Measurements from ENCODE around the gene ABHD3.
"Not testable (repeated sequence)": the region's sequence is repeated elsewhere in the genome, so short reads cannot be mapped to it uniquely, and the experiment has no call there.

ABHD3 gene

GRCh38 chr18:21735452-21736015 lies 31.0 kb upstream of the ABHD3 start:
- no peak for DNase-seq (ENCODE audit: low read depth in 1 of 2, low spot score in 1 of 2)
- TF ChIP-seq JUND (IDR thresholded peaks at IDR 0.05; ENCODE audit: low read depth) = no peak
- in situ Hi-C loops (cut with HindIII; ENCODE audit: low pct_unique_long_range_greater_than_20kb, low sequenced_read_pairs) = no loop called here

- no peak for DNase-seq (ENCODE audit: low read depth in 1 of 2, low spot score in 1 of 2)
- in situ Hi-C loops (cut with HindIII; ENCODE audit: low pct_unique_long_range_greater_than_20kb, low sequenced_read_pairs) = no loop called here
- no peak for TF ChIP-seq JUND (IDR thresholded peaks at IDR 0.05; ENCODE audit: low read depth)
Measured at GRCh38 chr18:21733011-21733410, 28.4 kb upstream of the ABHD3 start.

GRCh38 chr18:21727702-21728101 lies 23.1 kb upstream of the ABHD3 start:
- no peak for TF ChIP-seq JUND (IDR thresholded peaks at IDR 0.05; ENCODE audit: low read depth)
- in situ Hi-C loops (cut with HindIII; ENCODE audit: low pct_unique_long_range_greater_than_20kb, low sequenced_read_pairs) = no loop called here
- no peak for DNase-seq (ENCODE audit: low read depth in 1 of 2, low spot score in 1 of 2)

GRCh38 chr18:21725201-21725600 lies 20.6 kb upstream of the ABHD3 start:
- no peak for DNase-seq (ENCODE audit: low read depth in 1 of 2, low spot score in 1 of 2)
- no peak for TF ChIP-seq JUND (IDR thresholded peaks at IDR 0.05; ENCODE audit: low read depth)
- in situ Hi-C loops (cut with HindIII; ENCODE audit: low pct_unique_long_range_greater_than_20kb, low sequenced_read_pairs) = no loop called here

GRCh38 chr18:21722687-21723086 lies 18.1 kb upstream of the ABHD3 start:
- in situ Hi-C loops (cut with HindIII; ENCODE audit: low pct_unique_long_range_greater_than_20kb, low sequenced_read_pairs) = no loop called here
- no peak for TF ChIP-seq JUND (IDR thresholded peaks at IDR 0.05; ENCODE audit: low read depth)
- DNase-seq (ENCODE audit: low read depth in 1 of 2, low spot score in 1 of 2) = peak in 1 of 2 experiments; percentile 46

- DNase-seq (ENCODE audit: low read depth in 1 of 2, low spot score in 1 of 2) = no peak
- in situ Hi-C loops (cut with HindIII; ENCODE audit: low pct_unique_long_range_greater_than_20kb, low sequenced_read_pairs) = no loop called here
- no peak for TF ChIP-seq JUND (IDR thresholded peaks at IDR 0.05; ENCODE audit: low read depth)
Measured at GRCh38 chr18:21714474-21714873, 9.9 kb upstream of the ABHD3 start.

- in situ Hi-C loops (cut with HindIII; ENCODE audit: low pct_unique_long_range_greater_than_20kb, low sequenced_read_pairs); DNase-seq (ENCODE audit: low read depth in 1 of 2, low spot score in 1 of 2): not testable (repeated sequence)
Measured at GRCh38 chr18:21707130-21707529, 2.6 kb upstream of the ABHD3 start.

- TF ChIP-seq JUND (IDR thresholded peaks at IDR 0.05; ENCODE audit: low read depth) = no peak
- in situ Hi-C loops (cut with HindIII; ENCODE audit: low pct_unique_long_range_greater_than_20kb, low sequenced_read_pairs) = no loop called here
- DNase-seq (ENCODE audit: low read depth in 1 of 2, low spot score in 1 of 2) = no peak
Measured at GRCh38 chr18:21706386-21706865, 1.9 kb upstream of the ABHD3 start.

GRCh38 chr18:21703241-21703820 lies 1.2 kb downstream of the ABHD3 start:
- in situ Hi-C loops (cut with HindIII; ENCODE audit: low pct_unique_long_range_greater_than_20kb, low sequenced_read_pairs) = no loop called here
- no peak for TF ChIP-seq JUND (IDR thresholded peaks at IDR 0.05; ENCODE audit: low read depth)
- no peak for DNase-seq (ENCODE audit: low read depth in 1 of 2, low spot score in 1 of 2)

GRCh38 chr18:21702602-21703001 lies 2.0 kb downstream of the ABHD3 start:
- no peak for DNase-seq (ENCODE audit: low read depth in 1 of 2, low spot score in 1 of 2)
- no peak for TF ChIP-seq JUND (IDR thresholded peaks at IDR 0.05; ENCODE audit: low read depth)
- in situ Hi-C loops (cut with HindIII; ENCODE audit: low pct_unique_long_range_greater_than_20kb, low sequenced_read_pairs) = no loop called here

- in situ Hi-C loops (cut with HindIII; ENCODE audit: low pct_unique_long_range_greater_than_20kb, low sequenced_read_pairs) = no loop called here
- no peak for TF ChIP-seq JUND (IDR thresholded peaks at IDR 0.05; ENCODE audit: low read depth)
- no peak for DNase-seq (ENCODE audit: low read depth in 1 of 2, low spot score in 1 of 2)
Measured at GRCh38 chr18:21701621-21702020, 3.0 kb downstream of the ABHD3 start.

- in situ Hi-C loops (cut with HindIII; ENCODE audit: low pct_unique_long_range_greater_than_20kb, low sequenced_read_pairs) = no loop called here
- DNase-seq (ENCODE audit: low read depth in 1 of 2, low spot score in 1 of 2) = no peak
- no peak for TF ChIP-seq JUND (IDR thresholded peaks at IDR 0.05; ENCODE audit: low read depth)
Measured at GRCh38 chr18:21700528-21701075, 4.0 kb downstream of the ABHD3 start.

GRCh38 chr18:21693322-21693721 lies 11.3 kb downstream of the ABHD3 start:
- in situ Hi-C loops (cut with HindIII; ENCODE audit: low pct_unique_long_range_greater_than_20kb, low sequenced_read_pairs) = no loop called here
- no peak for TF ChIP-seq JUND (IDR thresholded peaks at IDR 0.05; ENCODE audit: low read depth)
- no peak for DNase-seq (ENCODE audit: low read depth in 1 of 2, low spot score in 1 of 2)

- DNase-seq (ENCODE audit: low read depth in 1 of 2, low spot score in 1 of 2) = no peak
- no peak for TF ChIP-seq JUND (IDR thresholded peaks at IDR 0.05; ENCODE audit: low read depth)
- in situ Hi-C loops (cut with HindIII; ENCODE audit: low pct_unique_long_range_greater_than_20kb, low sequenced_read_pairs) = no loop called here
Measured at GRCh38 chr18:21689736-21690135, 14.8 kb downstream of the ABHD3 start.

Measured in T47D (cell line).